ENCODE results near the gene MYBPC3. TPM values are rescaled to one million over a fixed set of nuclear protein-coding genes. Genes with fewer than 3 reads are reported as not detected.

The MYBPC3 gene
- total RNA-seq, 1 donor from 2014 or later, result not detected

GRCh38 chr11:47348131-47348802 lies 4.2 kb downstream of the MYBPC3 start:
- Histone ChIP-seq H3K4me1 (no peaks in the 10 kb centered on the region), H3K27me3 (no peaks in the 10 kb centered on the region), H3K27ac (no peak overlapping the region), H3K4me3 (no peak overlapping the region), H3K36me3 (no peaks in the 10 kb centered on the region), H3K9me3 (no peaks in the 10 kb centered on the region)
- intact Hi-C loops (cut with DNase I), result no loop called here
- no peak for TF ChIP-seq POLR2AphosphoS5 (IDR thresholded peaks at IDR 0.05; ENCODE audit: insufficient read depth in 1 of 2, low read depth in 1 of 2)
- TF ChIP-seq, protein P1, sequence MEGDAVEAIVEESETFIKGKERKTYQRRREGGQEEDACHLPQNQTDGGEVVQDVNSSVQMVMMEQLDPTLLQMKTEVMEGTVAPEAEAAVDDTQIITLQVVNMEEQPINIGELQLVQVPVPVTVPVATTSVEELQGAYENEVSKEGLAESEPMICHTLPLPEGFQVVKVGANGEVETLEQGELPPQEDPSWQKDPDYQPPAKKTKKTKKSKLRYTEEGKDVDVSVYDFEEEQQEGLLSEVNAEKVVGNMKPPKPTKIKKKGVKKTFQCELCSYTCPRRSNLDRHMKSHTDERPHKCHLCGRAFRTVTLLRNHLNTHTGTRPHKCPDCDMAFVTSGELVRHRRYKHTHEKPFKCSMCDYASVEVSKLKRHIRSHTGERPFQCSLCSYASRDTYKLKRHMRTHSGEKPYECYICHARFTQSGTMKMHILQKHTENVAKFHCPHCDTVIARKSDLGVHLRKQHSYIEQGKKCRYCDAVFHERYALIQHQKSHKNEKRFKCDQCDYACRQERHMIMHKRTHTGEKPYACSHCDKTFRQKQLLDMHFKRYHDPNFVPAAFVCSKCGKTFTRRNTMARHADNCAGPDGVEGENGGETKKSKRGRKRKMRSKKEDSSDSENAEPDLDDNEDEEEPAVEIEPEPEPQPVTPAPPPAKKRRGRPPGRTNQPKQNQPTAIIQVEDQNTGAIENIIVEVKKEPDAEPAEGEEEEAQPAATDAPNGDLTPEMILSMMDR (IDR thresholded peaks at IDR 0.05), result no peak
- TF ChIP-seq POLR2A (IDR thresholded peaks at IDR 0.05), result no peak
- DNase-seq (ENCODE audit: extremely low spot score in 2 of 2), result no peak

- H3K36me3 ChIP-seq, result no peaks in the 10 kb centered on the region
- TF ChIP-seq, protein P1 (IDR thresholded peaks at IDR 0.05), result no peak
- TF ChIP-seq POLR2A (IDR thresholded peaks at IDR 0.05), result no peak
- no peak for TF ChIP-seq POLR2AphosphoS5 (IDR thresholded peaks at IDR 0.05; ENCODE audit: insufficient read depth in 1 of 2, low read depth in 1 of 2)
- intact Hi-C loops (cut with DNase I), result no loop called here
Measured at GRCh38 chr11:47347137-47347536, 5.4 kb downstream of the MYBPC3 start.

DNA sequence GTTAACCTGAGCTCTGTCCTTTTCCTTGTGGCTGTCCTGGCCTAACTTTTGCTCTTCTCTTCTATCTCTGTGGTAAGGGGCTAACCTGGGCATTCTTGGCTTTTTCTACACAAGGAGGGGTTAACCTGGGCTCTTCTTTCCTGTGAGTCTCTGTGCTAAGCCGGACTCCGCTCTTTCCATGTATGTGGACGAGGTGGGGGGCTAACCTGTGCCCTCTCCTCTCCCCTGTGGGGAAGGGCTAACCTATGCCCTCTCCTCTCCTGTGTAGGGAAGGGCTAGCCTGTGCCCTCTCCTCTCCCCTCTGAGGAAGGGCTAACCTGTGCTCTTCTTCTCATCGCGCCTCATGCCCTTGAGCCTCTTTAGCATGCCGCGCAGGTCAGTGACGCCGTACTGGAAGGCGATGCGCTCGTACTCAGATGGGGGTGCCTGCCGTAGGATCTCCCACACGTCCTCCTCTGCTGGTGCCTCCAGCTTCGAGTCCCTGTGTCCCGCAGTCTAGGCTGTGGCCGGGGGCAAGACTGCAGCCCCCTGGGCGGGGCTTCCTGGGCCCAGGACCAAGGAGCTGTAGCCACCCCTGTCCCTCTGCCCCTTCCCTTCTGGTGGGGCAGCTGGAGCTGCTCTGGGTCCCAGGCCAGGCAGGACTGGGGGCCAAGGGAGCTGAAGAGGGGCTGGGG lies 6.5 kb downstream of the MYBPC3 start:
- Histone ChIP-seq H3K27me3 (no peaks in the 10 kb centered on the region), H3K36me3 (no peaks in the 10 kb centered on the region), H3K9me3 (no peaks in the 10 kb centered on the region), H3K27ac (no peak overlapping the region), H3K4me1 (no peaks in the 10 kb centered on the region), H3K4me3 (no peak overlapping the region)
- TF ChIP-seq POLR2AphosphoS5 (IDR thresholded peaks at IDR 0.05; ENCODE audit: insufficient read depth in 1 of 2, low read depth in 1 of 2) (no peak), POLR2A (IDR thresholded peaks at IDR 0.05) (no peak)
- TF ChIP-seq, protein P1 (IDR thresholded peaks at IDR 0.05), result no peak
- intact Hi-C loops (cut with DNase I), result no loop called here
- no peak for DNase-seq (ENCODE audit: extremely low spot score in 2 of 2)

More at GRCh38 chr11:47347137-47347536, 5.4 kb downstream of the MYBPC3 start:
- H3K4me1 ChIP-seq, result no peaks in the 10 kb centered on the region
- H3K27me3 ChIP-seq, result no peaks in the 10 kb centered on the region
- H3K4me3 ChIP-seq, result no peak overlapping the region
- no peak overlapping the region for H3K27ac ChIP-seq
- no peak for DNase-seq (ENCODE audit: extremely low spot score in 2 of 2)
- H3K9me3 ChIP-seq, result no peaks in the 10 kb centered on the region

- no peaks in the 10 kb centered on the region for H3K9me3 ChIP-seq
- no peaks in the 10 kb centered on the region for H3K4me1 ChIP-seq
- H3K27ac ChIP-seq, result no peak overlapping the region
- no peaks in the 10 kb centered on the region for H3K27me3 ChIP-seq
- no peak overlapping the region for H3K4me3 ChIP-seq
- no peaks in the 10 kb centered on the region for H3K36me3 ChIP-seq
- intact Hi-C loops (cut with DNase I), result no loop called here
- TF ChIP-seq POLR2AphosphoS5 (IDR thresholded peaks at IDR 0.05; ENCODE audit: insufficient read depth in 1 of 2, low read depth in 1 of 2) (no peak), POLR2A (IDR thresholded peaks at IDR 0.05) (no peak)
- TF ChIP-seq, protein P1 (IDR thresholded peaks at IDR 0.05), result no peak
- no peak for DNase-seq (ENCODE audit: extremely low spot score in 2 of 2)
Measured at GRCh38 chr11:47342854-47343253, 9.6 kb downstream of the MYBPC3 start.

Data from vagina (tissue), 2 donors.